ENCODE data around the gene HACL1.

HACL1 gene

DNA sequence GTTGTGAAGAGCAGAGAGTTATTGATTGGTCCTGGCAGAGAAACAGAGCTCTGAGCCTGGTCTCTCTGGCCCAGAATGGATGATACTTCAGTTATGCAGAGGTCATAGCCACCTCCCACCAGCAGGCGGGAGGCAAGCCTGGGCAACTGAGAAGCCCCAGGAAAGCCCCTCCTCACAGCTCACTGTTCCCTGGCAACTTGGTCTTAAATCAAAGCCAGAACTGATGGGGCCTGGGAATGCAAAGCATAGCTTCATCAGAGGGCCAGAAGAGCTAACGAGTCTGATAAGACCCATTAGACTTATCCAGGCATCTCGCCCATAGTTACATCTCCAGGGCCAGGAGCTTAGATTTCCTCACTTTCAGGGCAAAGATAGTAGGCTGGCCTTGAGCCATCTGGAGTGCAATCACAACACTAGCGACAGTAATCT lies 74.3 kb downstream of the HACL1 start:
- peak; percentile 100 for DNase-seq (ENCODE audit: low spot score)

GRCh38 chr3:15525790-15526189 lies 75.6 kb downstream of the HACL1 start:
- no peak for DNase-seq (ENCODE audit: low spot score)

DNA sequence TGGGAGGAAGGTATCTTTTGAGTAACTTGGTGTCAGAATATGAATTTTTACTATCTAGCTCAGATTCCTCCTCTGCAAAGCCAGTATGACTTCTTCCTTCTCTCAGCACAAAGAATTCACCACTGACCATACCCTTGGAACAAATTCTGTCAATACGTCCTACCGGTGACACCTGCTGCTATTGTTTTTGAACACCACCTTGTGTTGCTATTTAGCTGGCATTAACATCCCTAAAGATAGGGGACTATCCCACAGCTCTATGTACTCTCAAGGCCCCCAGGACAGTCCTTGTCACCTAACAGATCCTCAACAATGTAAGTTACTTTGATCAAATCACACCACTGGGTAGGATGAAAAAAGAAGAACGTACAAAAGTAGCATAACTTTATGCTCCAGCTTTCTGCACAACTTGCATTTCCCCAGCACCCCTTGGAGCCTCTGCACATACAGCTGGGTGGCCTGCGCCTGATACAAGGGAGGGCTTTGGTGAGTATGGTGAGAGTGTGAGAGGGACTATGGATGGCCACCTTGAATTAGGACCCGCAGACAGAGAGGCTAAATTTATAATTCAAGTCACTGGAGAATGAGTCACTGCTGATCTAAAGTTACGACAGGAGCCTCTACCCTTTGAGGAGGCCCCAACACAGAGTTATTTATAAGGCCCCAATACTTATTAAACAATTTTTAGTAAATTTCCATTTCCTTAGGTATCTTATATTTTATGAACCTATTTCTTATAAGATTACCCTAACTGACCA lies 77.5 kb downstream of the HACL1 start:
- DNase-seq (ENCODE audit: low spot score) = no peak

DNA sequence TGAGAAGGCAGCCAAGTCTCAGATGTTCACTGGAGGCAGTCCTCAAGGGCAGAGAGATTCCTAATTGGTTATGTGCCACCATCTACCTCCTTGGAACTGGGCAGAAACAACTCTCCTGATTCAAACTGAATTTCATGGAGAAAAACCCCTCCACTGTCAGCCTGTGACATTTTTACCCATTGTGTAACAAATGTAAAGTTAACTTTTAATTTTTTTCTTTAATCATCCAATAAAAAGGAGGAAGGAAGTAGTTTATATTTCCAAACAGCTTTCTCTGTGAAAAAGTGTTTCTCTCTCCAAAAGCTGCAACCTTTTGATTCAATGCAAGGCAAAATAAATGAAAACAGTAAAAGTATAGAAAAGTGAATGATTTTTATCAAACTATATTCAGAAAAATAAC lies 79.4 kb downstream of the HACL1 start:
- DNase-seq (ENCODE audit: low spot score) = no peak

GRCh38 chr3:15521573-15521965 lies 79.8 kb downstream of the HACL1 start, which contains the start of gene COLQ:
Gene COLQ (minus strand): TSS chr3:15521706. CDS start chr3:15521625, 81 bp downstream.
- DNase-seq (ENCODE audit: low spot score) = no peak

DNA sequence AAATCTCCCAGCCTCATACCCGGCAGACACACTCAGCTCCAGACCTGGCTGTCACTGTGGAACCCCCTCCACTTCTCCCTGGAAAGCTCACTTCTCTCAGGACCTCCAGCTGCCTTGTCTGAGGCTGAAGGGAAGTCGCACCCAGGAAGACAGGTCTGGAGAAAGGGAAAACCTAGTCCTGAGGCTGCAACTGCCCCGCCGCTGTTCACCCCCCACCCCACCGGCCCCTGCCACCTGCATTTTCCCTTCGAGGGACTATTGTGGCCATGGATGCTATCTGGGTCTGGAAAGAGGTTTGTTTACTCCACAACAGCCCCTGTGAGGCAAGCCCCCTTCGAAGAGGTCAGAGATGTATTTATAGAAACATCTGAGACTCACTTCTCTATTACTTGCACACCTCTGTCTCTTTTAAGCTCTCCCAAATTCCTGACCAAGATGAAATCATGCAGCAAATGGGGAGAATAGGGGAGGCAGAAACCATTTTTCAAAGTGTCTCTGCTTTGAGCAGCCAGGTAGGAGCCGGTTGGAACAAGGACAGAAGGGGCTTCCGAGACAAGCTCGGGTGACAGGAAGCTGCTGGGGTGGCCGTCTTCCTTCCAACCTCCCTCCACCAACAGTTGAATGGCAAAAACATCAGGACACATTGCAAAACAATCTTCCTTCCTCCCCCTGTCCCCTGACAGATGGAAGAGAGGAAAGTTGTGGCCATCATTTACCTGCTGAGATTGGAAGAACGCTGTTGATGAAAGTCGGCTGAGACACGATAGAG lies 80.4 kb downstream of the HACL1 start:
- no peak for DNase-seq (ENCODE audit: low spot score)

GRCh38 chr3:15520185-15520584 lies 81.2 kb downstream of the HACL1 start:
- no peak for DNase-seq (ENCODE audit: low spot score)

- DNase-seq (ENCODE audit: low spot score) = no peak
These were observed 82.3 kb downstream of the HACL1 start for GRCh38 chr3:15519096-15519495.

GRCh38 chr3:15514663-15515340 lies 86.6 kb downstream of the HACL1 start:
- no peak for DNase-seq (ENCODE audit: low spot score)

- DNase-seq (ENCODE audit: low spot score) = no peak
These were observed 87.3 kb downstream of the HACL1 start for GRCh38 chr3:15513810-15514662.

DNA sequence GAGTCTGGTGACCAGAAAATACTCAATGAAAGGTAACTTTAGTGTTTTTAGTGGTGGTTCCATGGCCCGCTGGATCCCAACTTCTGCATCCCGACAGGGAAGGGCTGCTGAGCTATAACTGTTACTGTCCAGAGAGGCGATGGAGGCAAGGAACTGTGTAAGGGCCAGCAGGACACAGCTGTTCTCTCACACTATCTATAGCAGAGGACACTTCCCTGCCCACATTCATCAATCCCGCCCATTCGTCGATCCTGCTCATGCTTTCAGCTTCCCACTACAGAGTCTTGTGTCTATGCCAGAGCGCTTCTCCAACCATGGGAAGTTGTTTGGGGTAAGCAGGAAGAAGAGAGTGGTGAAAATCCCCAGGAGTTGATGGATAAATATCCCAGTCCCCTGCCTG lies 88.3 kb downstream of the HACL1 start:
- no peak for DNase-seq (ENCODE audit: low spot score)

GRCh38 chr3:15512166-15512565 lies 89.2 kb downstream of the HACL1 start:
- peak; percentile 51 for DNase-seq (ENCODE audit: low spot score)

GRCh38 chr3:15511156-15511555 lies 90.2 kb downstream of the HACL1 start:
- DNase-seq (ENCODE audit: low spot score) = no peak

Data from SK-N-DZ (cell line).